HL-60 (cell line): ENCODE measurements around the gene UFSP1.

Experiments used
- DNase-seq, 2 experiments: peaks; one replicate each; pipeline ENCODE4 v3.0.0-alpha.2; 2010 to 2020; ENCODE audit warnings: low read depth in 1 of 2, low spot score in 1 of 2
- H3K27ac ChIP-seq: fragments of 250-450 bp; sonication (Bioruptor Pico); replicated peaks from 2 replicates; pipeline ENCODE4 v1.5.1; 2020; ENCODE audit warnings: mild to moderate bottlenecking, moderate library complexity
- H3K27me3 ChIP-seq: fragments of 250-450 bp; sonication (Bioruptor Pico); 2 replicates; pipeline ENCODE4 v1.5.1; 2021; ENCODE audit warnings: mild to moderate bottlenecking, moderate library complexity; ENCODE audit not compliant: insufficient read depth, poor library complexity, severe bottlenecking
- H3K4me3 ChIP-seq: replicated peaks from 2 replicates; pipeline ENCODE4 v1.5.1; 2011; ENCODE audit warnings: mild to moderate bottlenecking, control low read depth, low read length; ENCODE audit not compliant: insufficient read depth
- GABPA ChIP-seq: IDR thresholded peaks from 2 replicates; pipeline ENCODE4 v1.6.1; 2012; ENCODE audit warnings: low read depth
- POLR2AphosphoS5 ChIP-seq: IDR thresholded peaks from 2 replicates; pipeline ENCODE4 v1.6.1; 2012; ENCODE audit warnings: low read depth
- SPI1 ChIP-seq: IDR thresholded peaks from 2 replicates; pipeline ENCODE4 v1.6.1; 2012; ENCODE audit warnings: low read depth, mild to moderate bottlenecking, borderline replicate concordance
- TF ChIP-seq, protein P1 (sequence below): IDR thresholded peaks from 2 replicates; pipeline ENCODE4 v1.6.1; 2012; ENCODE audit warnings: low read depth; ENCODE audit not compliant: insufficient replicate concordance
- TF ChIP-seq, protein P2 (sequence below): IDR thresholded peaks from one replicate; pipeline ENCODE4 v1.5.1; 2011; ENCODE audit warnings: low read length, control low read depth, inconsistent platforms; ENCODE audit not compliant: insufficient read depth

Gene UFSP1

DNA sequence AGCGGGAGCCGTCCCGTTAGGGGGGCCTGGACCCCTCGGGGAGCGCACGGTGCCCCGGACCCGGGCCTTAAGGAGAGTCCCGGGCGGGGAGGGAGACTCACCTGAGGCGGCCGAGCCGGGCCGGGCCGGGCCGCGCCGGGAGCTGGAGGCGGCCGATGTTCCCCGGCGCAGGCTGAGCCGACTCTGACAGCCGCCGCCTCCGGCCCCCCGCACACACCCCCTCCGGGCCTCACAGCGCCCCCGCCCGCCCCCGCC is 6.1 kb upstream of the UFSP1 start, which contains the start of gene ACHE:
Gene ACHE (minus strand): TSS at position 188 of the 255 bp plus-strand sequence. CDS start 1,656 bp downstream, outside the sequence.
- no peak for DNase-seq
- Histone ChIP-seq H3K4me3 (peak within 1 kb of the TSS; percentile 8; the same call in 1 of the 2 replicates), H3K27me3 (peaks cover 40% of the 10 kb centered on the region), H3K27ac (no peak within 1 kb of the TSS)
- TF ChIP-seq SPI1, result no peak
- TF ChIP-seq, protein P1, sequence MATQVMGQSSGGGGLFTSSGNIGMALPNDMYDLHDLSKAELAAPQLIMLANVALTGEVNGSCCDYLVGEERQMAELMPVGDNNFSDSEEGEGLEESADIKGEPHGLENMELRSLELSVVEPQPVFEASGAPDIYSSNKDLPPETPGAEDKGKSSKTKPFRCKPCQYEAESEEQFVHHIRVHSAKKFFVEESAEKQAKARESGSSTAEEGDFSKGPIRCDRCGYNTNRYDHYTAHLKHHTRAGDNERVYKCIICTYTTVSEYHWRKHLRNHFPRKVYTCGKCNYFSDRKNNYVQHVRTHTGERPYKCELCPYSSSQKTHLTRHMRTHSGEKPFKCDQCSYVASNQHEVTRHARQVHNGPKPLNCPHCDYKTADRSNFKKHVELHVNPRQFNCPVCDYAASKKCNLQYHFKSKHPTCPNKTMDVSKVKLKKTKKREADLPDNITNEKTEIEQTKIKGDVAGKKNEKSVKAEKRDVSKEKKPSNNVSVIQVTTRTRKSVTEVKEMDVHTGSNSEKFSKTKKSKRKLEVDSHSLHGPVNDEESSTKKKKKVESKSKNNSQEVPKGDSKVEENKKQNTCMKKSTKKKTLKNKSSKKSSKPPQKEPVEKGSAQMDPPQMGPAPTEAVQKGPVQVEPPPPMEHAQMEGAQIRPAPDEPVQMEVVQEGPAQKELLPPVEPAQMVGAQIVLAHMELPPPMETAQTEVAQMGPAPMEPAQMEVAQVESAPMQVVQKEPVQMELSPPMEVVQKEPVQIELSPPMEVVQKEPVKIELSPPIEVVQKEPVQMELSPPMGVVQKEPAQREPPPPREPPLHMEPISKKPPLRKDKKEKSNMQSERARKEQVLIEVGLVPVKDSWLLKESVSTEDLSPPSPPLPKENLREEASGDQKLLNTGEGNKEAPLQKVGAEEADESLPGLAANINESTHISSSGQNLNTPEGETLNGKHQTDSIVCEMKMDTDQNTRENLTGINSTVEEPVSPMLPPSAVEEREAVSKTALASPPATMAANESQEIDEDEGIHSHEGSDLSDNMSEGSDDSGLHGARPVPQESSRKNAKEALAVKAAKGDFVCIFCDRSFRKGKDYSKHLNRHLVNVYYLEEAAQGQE, result no peak
- no peak for TF ChIP-seq GABPA
- TF ChIP-seq, protein P2, sequence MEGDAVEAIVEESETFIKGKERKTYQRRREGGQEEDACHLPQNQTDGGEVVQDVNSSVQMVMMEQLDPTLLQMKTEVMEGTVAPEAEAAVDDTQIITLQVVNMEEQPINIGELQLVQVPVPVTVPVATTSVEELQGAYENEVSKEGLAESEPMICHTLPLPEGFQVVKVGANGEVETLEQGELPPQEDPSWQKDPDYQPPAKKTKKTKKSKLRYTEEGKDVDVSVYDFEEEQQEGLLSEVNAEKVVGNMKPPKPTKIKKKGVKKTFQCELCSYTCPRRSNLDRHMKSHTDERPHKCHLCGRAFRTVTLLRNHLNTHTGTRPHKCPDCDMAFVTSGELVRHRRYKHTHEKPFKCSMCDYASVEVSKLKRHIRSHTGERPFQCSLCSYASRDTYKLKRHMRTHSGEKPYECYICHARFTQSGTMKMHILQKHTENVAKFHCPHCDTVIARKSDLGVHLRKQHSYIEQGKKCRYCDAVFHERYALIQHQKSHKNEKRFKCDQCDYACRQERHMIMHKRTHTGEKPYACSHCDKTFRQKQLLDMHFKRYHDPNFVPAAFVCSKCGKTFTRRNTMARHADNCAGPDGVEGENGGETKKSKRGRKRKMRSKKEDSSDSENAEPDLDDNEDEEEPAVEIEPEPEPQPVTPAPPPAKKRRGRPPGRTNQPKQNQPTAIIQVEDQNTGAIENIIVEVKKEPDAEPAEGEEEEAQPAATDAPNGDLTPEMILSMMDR, result no peak
- TF ChIP-seq POLR2AphosphoS5, result no peak

DNA sequence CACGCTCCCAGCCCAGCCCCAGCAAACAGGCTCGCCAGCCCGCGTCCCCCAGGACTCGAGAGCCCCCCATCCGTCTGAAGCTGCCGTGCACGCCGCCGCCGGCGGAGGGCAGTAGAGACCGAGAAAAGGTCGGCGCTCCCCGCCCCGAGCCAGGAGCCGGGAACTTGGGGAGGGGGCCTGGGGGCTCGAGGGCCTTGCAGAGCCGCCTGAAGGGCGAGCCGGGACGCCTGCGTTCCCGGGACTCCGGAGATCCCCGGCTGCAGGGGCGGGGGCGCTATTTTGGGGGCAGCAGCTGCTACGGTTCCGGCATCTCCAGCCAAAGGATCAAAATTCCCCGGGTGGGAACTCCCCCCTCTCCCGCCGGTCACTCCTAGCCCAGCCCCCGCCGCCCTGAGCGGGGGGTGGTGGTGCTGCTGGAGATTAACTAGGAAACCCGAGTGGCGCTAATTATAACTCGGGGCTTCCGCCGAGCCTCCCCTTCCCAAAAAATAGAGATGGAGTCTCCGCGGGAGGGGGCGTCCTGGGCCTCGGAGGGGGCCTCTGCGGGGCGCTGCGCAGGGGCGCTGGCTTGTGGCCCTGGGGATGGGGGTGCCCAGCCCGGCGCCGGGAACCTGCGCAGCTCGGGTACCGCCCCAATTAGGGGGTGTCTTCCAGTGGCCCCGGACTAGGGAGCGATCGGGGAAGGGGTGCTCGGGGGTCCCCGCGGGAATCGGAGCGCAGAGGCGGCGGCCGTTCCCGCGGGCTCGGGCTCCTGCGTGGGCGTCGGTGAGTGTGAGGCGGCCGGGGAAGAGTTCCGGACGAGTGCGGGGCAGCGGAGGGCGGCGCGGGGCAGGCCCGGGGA is 5.6 kb upstream of the UFSP1 start:
- TF ChIP-seq, protein P2, result peak; percentile 43
- no peak for TF ChIP-seq SPI1
- no peak overlapping the region for H3K4me3 ChIP-seq
- H3K27ac ChIP-seq, result no peak overlapping the region
- peaks cover 43% of the 10 kb centered on the region for H3K27me3 ChIP-seq
- DNase-seq, result no peak

DNA sequence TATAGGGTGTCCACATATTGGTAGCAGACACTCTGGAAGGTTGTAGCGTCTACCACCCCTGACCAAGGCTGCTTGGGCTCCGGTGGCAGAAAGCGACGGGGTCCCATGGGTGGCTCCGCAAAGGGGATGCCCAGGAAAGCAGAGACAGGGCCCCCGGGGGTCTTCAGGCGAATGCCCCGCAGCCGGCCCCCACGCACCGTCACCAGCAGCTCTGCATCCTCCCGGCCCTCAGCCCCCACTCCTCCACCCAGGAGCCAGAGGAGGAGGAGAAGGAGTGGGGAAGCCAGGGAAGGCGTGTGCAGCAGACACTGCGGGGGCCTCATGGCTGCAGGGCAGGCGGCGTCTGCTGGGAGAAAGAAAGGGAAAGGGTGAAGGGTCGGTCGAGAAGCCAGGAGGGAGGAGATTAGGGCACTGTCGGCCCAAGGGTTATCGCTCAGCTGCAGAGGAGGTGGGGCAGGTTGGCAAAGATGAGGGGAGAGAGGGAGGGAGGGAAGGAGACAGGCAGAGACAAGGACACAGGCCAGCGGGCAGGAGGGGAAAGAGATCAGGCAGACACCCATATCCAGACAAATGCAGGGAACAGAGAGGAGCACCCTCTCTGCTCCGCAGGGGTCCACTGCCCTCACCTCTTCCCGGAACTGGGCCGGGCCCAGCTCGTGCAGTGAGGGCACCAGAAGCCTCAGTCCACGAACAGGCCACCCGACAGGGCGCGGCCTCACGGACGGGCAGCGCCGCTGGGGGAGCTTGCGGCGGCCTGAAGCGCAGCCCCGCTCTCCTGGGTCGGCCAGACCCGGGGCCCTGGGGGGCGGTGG is 4.6 kb upstream of the UFSP1 start:
- DNase-seq, result no peak
- Histone ChIP-seq H3K4me3 (no peak overlapping the region), H3K27me3 (peaks cover 43% of the 10 kb centered on the region), H3K27ac (no peak overlapping the region)
- TF ChIP-seq GABPA (no peak), SPI1 (no peak), POLR2AphosphoS5 (no peak)
- TF ChIP-seq, protein P1, result no peak
- TF ChIP-seq, protein P2, result no peak
